GM10847 (cell line): ENCODE measurements around the gene CARTPT.

Source experiments
- POLR2A ChIP-seq: IDR thresholded peaks from 2 replicates; pipeline ENCODE4 v1.6.1; 2011; ENCODE audit not compliant: insufficient read length; ENCODE audit errors: extremely low read depth

The CARTPT gene

GRCh38 chr5:71719063-71719964 lies at the start of gene CARTPT:
CARTPT (plus strand) TSS chr5:71719275; CDS start chr5:71719294, 19 bp downstream.
- no peak for TF ChIP-seq POLR2A

DNA sequence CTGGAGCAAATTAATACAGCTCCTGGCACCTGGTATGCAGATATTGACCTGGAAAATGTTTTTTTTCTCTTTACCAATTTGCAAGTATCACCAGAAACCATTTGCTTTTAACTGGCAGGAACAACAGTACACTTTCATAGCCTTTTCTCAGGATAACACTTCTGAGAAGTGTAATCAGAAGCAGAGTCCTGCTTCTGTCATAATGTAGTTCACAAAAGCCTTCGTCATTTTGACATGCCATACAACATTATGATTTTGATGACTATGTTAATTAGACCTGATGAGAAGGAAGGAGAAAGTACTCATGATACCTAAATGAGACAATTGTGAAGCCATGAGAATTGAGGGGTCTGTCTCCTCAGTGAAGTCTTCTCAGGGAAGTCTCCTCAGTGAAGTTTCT lies 41.1 kb upstream of the CARTPT start:
- TF ChIP-seq POLR2A: no peak

DNA sequence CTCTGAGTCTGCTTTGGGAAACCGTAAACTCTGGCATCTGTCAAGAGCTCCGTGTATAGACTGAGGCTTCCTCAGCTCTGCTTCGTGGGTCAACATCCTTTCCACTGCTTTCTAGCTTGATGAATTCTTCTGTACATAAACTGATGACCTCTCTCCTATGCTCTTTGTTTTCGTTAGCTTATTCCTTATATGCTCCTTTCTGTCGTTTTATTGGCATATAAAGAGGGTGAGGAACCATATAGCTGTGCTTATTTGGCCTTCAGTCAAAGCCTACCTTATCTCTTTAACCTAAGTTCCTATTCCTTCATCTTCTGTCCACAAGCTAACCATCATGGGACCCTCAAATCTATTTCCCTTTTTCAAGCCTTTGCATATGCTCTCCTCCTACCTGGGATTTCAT lies 39.4 kb upstream of the CARTPT start:
- no peak for TF ChIP-seq POLR2A

- no peak for TF ChIP-seq POLR2A
These were observed 38.6 kb upstream of the CARTPT start for GRCh38 chr5:71680510-71680909.

DNA sequence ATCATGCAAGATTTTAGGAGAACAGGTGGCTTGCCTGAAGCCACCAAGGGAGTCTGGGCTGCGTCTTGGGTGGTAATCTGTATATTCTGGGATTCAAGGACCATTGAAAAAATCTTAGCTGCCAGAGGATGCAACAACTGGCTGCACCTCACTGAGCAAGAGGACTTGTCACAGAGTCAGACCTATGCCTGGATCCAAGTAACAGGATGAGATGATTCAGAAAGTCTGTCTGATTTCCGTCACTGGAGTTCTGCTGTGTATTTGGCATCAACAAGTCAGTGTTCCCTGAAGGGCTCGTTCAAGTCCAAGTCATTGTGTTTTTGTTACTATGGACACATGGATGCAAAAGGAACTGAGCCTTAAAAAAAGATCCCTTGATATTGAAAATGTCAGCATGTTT lies 37.8 kb upstream of the CARTPT start:
- TF ChIP-seq POLR2A: no peak

GRCh38 chr5:71684309-71684708 lies 34.8 kb upstream of the CARTPT start:
- TF ChIP-seq POLR2A: no peak

DNA sequence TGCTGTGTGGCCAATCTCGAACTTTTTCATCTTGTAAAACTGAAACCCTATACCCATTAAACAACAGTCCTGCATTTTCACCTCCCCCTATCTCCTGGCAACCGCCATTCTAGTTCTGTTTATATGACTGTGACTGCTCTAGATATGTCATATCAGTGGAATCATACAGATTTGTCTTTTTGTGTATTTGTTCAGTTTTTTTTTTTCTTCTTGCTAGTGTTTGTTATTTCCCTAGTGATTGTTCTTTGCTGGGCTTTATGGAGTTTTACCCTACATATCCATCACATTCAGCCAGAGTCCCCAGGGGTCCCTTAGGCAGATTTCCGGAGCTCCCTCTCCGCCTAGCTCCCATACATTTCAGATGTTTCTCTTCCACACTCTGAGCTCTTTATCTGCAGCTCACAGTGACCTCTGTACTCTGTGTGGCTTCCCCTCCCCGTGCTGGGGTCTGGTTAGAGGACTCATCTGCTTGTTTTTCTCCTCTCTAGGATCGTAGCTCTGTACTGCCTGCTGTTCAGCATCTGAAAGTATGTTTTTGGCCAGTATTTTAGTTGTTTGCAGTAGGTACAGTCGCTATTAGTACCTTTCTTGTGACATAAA lies 25.1 kb upstream of the CARTPT start:
- TF ChIP-seq POLR2A: no peak

DNA sequence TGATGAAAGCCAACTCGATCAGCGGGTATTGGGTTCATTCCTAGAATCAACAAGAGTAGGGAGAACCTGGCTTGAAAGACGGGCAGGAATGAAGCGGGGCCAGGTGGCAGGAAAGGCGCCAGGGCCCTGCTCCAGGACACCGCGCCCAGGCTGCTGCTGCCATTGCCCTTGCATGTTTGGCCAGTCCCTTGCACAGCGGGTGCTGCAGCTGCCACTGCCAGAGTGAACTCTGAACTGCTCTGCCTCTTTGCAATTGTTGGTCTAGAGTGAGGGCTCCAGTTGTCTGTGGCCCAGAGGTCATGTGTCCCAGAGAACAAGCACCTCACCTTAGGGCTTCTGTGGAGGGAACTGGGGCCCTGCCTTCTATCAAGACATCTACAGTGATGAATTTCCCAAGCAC lies 24.0 kb upstream of the CARTPT start:
- TF ChIP-seq POLR2A: no peak

- no peak for TF ChIP-seq POLR2A
These were observed 23.5 kb upstream of the CARTPT start for GRCh38 chr5:71695595-71695994.

GRCh38 chr5:71697967-71698366 lies 21.1 kb upstream of the CARTPT start:
- TF ChIP-seq POLR2A: no peak

GRCh38 chr5:71699233-71699632 lies 19.8 kb upstream of the CARTPT start:
- no peak for TF ChIP-seq POLR2A

- TF ChIP-seq POLR2A: no peak
These were observed 19.3 kb upstream of the CARTPT start for GRCh38 chr5:71699751-71700150.

GRCh38 chr5:71700803-71701202 lies 18.3 kb upstream of the CARTPT start:
- TF ChIP-seq POLR2A: no peak

DNA sequence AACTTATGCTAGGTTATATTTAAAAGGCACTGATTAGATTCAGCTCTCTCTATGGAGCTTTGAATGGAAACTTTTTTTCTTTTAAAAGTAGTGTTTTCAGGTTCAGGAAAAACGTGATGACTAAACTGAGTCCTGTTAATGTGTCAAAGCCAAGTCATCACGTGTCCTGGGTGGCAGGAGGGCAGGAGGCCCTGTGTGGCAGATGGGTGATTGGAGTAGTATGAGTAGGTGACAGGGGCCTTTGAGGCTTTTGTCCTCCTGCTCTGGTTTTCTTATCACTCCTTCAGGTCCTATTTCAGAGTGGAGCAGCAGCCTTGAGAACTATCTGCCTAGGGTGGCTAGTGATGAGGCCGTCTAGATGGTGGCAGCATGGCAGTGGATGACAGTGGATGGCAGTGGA lies 17.7 kb upstream of the CARTPT start:
- no peak for TF ChIP-seq POLR2A

DNA sequence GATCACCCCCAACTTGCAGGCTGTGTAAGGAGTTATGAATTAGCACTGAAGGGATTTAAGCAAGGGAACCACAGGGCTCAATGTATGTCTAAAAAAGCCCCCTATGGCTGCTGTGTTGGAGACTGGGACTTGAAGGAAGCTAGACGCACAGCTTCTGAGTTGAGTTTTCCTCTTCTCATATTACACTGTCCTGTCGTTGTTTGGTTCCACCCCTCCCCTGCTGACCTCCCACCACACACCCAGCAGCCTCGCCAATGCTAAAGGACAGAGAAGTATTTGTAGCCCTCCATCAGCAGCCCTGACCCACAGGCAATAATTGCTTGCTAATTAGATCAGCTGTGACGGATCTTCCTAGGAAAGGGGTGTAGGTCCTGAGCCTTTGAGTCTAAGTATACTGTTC lies 15.1 kb upstream of the CARTPT start:
- no peak for TF ChIP-seq POLR2A

GRCh38 chr5:71705421-71705820 lies 13.7 kb upstream of the CARTPT start:
- TF ChIP-seq POLR2A: no peak
